T-helper 2 cell treated with Interferon-gamma antibody and Interleukin-4, amounts not matched to agents 5 μg/mL and 100 μg/mL, for 36 hours (primary cell): ENCODE results near the gene HDLBP.

Experiments used
- DNase-seq: peaks from one replicate; pipeline ENCODE4 v3.0.0; 2021; ENCODE audit warnings: low spot score
- H3K27ac Mint-ChIP-seq: one replicate; pipeline ENCODE4 v1.8.0; 2021; ENCODE audit warnings: mild to moderate bottlenecking, mixed read lengths
- H3K27me3 Mint-ChIP-seq: one replicate; pipeline ENCODE4 v1.8.0; 2021; ENCODE audit warnings: low read depth, mixed read lengths
- H3K36me3 Mint-ChIP-seq: one replicate; pipeline ENCODE4 v1.8.0; 2021; ENCODE audit warnings: low read depth, mixed read lengths
- H3K4me1 Mint-ChIP-seq: one replicate; pipeline ENCODE4 v1.8.0; 2021; ENCODE audit warnings: low read depth, mixed read lengths
- H3K4me3 Mint-ChIP-seq: one replicate; pipeline ENCODE4 v1.8.0; 2022; ENCODE audit warnings: mild to moderate bottlenecking, moderate library complexity, mixed read lengths
- H3K9me3 Mint-ChIP-seq: one replicate; pipeline ENCODE4 v1.8.0; 2021; ENCODE audit warnings: mixed read lengths

The HDLBP gene

DNA sequence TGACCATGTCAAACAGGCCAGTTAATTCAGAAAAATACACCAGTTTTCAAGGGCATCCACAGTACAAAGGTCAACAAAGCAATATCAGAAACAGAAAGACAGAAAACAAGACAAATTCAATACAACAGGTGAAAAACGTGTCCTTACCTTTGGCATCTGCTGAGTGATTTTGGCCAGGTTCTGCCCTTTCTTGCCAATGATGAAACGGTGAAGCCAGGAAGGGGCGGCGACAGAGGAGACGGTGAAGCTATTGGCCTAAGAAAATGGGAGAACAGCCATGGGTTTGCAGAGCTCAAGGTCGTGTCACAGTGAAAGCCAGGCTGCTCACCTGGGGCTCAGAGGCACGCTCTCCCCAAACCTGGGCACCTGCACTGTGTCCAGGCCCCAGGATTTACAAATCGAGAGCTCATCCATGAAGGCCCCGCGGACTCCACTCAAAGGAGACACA, 60.5 kb downstream of the HDLBP start:
- Mint-ChIP-seq H3K27me3 (no peaks in the 10 kb centered on the region), H3K27ac (no peak overlapping the region), H3K36me3 (peaks cover 52% of the 10 kb centered on the region), H3K4me1 (no peaks in the 10 kb centered on the region), H3K4me3 (no peak overlapping the region), H3K9me3 (no peaks in the 10 kb centered on the region)
- no peak for DNase-seq

DNA sequence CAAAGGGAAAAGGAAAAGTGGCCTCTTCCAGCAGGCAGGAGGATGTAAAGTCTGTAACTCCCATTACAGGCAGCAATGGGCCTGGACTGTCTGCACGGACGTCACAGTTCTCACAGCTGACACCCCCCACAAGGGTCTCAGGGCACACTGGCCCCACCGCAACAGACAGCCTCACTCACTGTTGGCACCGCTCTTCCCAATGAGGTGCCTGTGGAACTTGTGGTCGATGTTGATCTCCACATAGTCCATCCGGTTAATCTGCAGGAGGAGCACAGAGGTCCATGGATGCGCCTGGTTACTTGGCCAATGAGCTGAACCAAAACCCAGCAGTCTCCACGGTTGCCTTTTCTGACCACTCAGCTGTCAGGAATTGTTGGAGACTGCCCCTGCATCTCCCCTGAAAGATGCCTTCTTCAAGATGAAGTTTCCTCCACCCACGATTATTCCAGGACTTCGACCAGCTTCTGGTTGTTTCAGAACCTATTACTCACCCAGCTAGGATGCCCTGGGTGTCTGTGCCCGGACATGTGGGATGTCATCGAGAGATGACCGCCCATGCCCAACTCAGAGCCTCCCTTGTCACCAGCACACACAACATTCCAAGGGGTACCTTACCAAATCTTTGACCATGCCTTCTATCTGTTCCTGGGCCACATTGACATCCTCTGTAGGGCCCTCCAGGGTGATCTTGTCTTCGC, 62.5 kb downstream of the HDLBP start:
- Mint-ChIP-seq H3K9me3 (no peaks in the 10 kb centered on the region), H3K36me3 (peaks cover 66% of the 10 kb centered on the region), H3K4me1 (no peaks in the 10 kb centered on the region), H3K27ac (no peak overlapping the region), H3K27me3 (no peaks in the 10 kb centered on the region), H3K4me3 (no peak overlapping the region)
- no peak for DNase-seq

DNA sequence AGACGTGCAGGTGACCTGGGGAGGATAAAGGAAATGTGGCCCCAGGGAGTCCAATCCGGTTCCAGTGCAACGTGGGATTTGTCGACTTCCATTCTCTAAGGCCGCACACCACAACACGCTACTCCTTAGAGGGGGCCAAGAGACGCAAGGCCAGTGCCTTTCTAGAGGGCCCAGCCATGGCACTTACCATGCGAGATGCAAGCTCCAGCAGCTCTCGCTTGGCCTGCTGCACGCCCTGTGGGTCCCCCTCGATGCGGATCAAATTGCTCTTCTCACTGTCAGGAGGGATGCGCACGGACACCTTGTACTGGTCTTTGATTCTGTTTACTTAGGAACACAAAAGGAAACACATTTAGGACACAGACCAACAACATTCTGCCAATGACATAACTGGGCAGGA, 65.8 kb downstream of the HDLBP start:
- H3K27ac Mint-ChIP-seq = no peak overlapping the region
- DNase-seq = no peak
- H3K4me1 Mint-ChIP-seq = no peaks in the 10 kb centered on the region
- no peaks in the 10 kb centered on the region for H3K27me3 Mint-ChIP-seq
- no peak overlapping the region for H3K4me3 Mint-ChIP-seq
- H3K9me3 Mint-ChIP-seq = no peaks in the 10 kb centered on the region
- peaks cover 74% of the 10 kb centered on the region for H3K36me3 Mint-ChIP-seq

DNA sequence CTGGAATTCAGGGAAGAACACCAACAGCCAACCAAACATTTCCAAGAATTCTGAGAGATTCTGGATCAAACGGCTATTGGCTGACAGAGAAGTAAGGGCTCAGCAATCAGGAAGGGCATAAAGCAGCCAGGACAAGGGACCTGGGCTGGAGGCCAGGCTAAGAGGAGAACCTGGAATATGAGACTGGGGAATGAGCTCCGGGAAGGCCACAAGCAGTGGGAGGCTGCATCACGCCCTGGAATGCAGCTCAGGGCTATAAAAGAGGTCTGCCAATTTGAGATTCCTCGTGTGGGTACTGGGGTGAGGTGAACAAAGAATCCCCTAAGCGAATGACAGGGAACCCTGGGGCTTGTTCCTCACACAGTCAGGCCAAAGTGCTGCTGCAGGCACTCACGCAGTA, 66.6 kb downstream of the HDLBP start:
- no peak overlapping the region for H3K4me3 Mint-ChIP-seq
- no peaks in the 10 kb centered on the region for H3K9me3 Mint-ChIP-seq
- no peaks in the 10 kb centered on the region for H3K27me3 Mint-ChIP-seq
- H3K36me3 Mint-ChIP-seq = peaks cover 80% of the 10 kb centered on the region
- DNase-seq = no peak
- no peak overlapping the region for H3K27ac Mint-ChIP-seq
- H3K4me1 Mint-ChIP-seq = no peaks in the 10 kb centered on the region

DNA sequence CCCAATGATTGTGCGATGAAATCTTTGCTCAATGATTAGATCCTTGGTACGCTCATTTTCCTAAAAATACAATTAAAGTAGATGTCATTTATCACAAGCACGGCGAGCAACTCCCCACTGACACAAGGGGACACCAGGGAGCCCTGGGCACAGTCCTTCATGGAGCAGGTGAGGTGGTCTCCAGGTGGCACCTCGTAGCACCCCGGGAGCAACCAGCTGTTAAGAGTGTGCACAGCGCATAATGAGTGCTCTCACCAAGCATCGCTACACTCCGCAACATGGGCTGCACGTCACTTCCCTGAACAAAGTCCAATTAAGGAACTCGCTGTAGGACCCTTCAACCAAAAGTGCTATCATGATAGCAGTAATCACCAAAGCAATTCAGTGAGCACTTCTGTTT, 67.2 kb downstream of the HDLBP start:
- Mint-ChIP-seq H3K27ac (no peak overlapping the region), H3K4me3 (no peak overlapping the region), H3K36me3 (peaks cover 80% of the 10 kb centered on the region), H3K27me3 (no peaks in the 10 kb centered on the region), H3K4me1 (no peaks in the 10 kb centered on the region), H3K9me3 (no peaks in the 10 kb centered on the region)
- DNase-seq = no peak

DNA sequence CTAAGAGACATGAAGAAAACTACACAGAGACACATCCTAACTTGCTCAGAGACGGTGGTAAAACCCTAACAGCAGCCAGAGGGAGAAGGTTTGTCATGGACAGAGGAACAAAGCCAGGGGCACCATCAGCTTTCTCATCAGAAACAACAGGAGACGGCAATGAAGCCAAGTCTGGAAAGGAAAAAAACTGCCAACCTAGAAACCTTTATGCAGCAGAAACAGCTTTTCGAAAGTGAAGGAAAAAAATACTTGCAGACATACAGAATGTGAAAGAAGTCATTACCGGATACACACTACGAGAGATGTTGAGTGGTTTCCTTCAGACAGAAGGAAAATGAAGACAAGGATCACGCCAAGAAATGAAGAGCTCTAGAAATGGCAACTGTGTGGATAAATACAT, 71.1 kb downstream of the HDLBP start:
- no peak overlapping the region for H3K27ac Mint-ChIP-seq
- H3K9me3 Mint-ChIP-seq = no peaks in the 10 kb centered on the region
- H3K4me1 Mint-ChIP-seq = no peaks in the 10 kb centered on the region
- no peak overlapping the region for H3K4me3 Mint-ChIP-seq
- no peak for DNase-seq
- no peaks in the 10 kb centered on the region for H3K27me3 Mint-ChIP-seq
- peaks cover 83% of the 10 kb centered on the region for H3K36me3 Mint-ChIP-seq

DNA sequence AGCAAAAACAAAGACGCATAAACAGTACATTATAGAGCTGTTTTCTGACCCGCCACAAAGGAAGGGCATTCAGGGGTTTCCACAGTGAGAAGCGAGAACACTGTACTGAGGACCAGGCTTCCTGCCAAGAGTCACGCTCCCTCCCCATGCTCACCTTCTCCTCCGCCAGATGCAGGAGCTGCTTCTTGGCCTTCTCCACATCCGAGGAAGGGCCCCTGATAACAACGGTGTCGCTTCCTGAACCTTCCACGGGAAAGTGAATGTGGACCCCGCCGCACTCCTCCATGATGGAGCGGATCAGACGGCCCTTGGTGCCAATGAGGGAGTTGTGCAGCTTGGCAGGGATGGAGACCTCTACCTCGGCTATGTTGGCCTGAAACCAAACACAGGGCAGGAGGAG, 73.2 kb downstream of the HDLBP start:
- Mint-ChIP-seq H3K4me1 (no peaks in the 10 kb centered on the region), H3K9me3 (no peaks in the 10 kb centered on the region), H3K36me3 (peaks cover 82% of the 10 kb centered on the region)

DNA sequence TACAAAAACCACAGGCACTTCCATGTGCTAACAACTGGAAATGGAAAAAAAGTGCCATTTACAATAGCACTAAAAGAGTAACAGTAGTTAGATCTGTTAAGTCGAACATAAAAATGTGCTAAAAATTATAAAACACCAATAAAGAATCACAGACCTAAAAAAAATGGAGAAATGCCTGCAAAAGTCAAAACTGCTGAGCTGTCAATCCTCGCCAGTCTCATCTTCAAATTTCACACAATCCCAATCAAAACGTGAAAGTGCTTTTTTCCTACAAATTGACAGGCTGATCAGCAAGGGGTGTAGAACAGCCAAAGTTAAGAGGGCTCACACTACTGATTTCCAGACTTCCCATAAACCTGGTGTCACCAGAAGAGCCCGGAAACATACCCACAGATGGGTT, 73.8 kb downstream of the HDLBP start:
- H3K36me3 Mint-ChIP-seq = peaks cover 83% of the 10 kb centered on the region
- H3K4me1 Mint-ChIP-seq = no peaks in the 10 kb centered on the region
- DNase-seq = no peak
- no peak overlapping the region for H3K4me3 Mint-ChIP-seq
- no peaks in the 10 kb centered on the region for H3K27me3 Mint-ChIP-seq
- H3K9me3 Mint-ChIP-seq = no peaks in the 10 kb centered on the region
- H3K27ac Mint-ChIP-seq = no peak overlapping the region

More for the DNA sequence above, 73.2 kb downstream of the HDLBP start:
- DNase-seq = no peak
- Mint-ChIP-seq H3K27ac (no peak overlapping the region), H3K4me3 (no peak overlapping the region), H3K27me3 (no peaks in the 10 kb centered on the region)

DNA sequence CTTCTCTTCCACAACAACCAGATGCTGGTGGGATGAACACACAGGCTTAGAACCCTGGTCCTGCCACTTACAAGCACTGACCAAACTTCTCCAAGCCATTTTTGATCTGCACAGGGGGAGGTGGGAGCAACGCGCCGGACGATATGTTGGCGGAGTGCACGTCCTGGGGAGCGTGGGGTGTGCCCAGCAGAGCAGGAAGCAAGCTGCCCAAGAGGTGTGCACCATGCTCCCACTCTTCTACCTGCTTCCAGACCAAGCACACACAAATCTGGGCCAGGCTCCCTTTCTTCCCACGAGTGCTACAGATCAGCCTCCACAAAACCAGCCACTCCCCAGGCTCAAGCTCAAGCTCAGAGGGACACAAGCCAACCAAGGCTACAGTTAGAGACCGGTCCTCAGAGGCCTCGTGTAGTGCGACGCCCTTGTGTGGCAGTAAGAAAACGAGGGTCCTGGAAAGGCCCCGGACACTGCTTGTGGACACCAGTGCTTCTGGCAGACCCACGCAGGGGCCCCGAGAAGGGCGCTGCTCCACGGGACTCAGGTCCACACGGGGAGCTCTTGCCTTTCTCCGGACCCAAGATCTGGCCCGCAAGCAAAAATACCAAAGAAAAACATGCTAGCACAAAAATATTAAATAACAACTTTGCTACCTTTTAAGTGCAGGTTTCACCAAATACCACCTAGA, 75.0 kb downstream of the HDLBP start:
- DNase-seq = no peak
- Mint-ChIP-seq H3K36me3 (peaks cover 79% of the 10 kb centered on the region), H3K4me1 (no peaks in the 10 kb centered on the region), H3K4me3 (no peak overlapping the region), H3K27me3 (no peaks in the 10 kb centered on the region), H3K27ac (no peak overlapping the region), H3K9me3 (no peaks in the 10 kb centered on the region)

DNA sequence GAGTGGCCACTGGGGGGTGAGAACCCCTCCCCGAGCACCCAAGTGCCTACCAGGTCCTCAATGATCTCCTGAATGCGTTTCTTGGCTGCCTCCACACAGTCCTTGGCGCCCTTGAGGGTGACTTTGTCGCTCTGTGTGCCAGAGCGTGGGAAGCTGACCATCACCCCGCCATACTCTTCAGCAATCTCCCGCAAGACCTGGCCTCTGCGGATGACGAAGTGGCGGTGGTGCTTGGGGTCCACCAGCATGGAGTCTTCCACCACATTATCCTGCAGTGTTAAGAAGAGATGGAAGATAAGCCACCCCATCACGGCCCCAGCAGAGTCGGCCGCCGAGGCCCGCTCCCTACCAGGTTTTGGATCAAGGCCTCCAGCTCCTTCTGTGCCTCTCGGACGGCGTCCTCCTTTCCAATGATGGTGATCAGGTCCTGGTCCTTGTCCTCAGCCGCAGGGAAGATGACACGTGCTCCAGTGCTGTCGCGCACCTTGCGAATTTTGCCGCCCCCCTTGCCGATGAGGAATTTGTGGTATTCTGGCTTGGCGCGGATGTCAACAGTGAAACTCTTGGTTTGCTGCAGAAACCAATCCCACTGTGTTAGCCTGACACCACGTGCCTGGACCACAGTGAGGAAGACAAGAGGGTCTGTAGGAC, 75.8 kb downstream of the HDLBP start:
- no peak for DNase-seq
- H3K4me3 Mint-ChIP-seq = no peak overlapping the region
- H3K9me3 Mint-ChIP-seq = no peaks in the 10 kb centered on the region
- H3K27ac Mint-ChIP-seq = no peak overlapping the region
- no peaks in the 10 kb centered on the region for H3K27me3 Mint-ChIP-seq
- H3K36me3 Mint-ChIP-seq = peaks cover 81% of the 10 kb centered on the region
- no peaks in the 10 kb centered on the region for H3K4me1 Mint-ChIP-seq

DNA sequence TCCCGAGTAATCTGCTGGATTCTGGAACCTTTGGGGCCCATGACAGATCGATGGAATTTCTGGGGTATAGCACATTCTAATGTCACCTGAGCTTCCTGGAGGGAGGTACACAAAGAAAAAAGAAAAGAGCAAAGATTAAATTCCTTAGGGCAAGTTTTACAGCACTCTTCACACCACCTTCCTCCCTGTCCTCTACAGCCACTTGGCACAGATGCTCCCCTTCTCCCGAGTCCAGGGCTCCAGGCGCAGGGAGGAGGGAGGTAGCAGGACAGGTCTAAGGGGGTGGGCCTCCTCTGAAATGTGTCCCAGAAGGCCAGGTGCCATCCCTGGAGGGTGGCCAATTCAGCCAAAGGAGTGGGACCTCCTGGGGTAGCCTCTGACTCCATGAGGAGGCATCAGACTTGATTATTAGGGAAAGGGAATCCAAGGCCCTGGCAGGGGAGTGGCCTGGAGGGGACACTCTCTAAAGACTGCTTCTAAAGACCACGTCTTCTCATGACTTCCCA, 76.7 kb downstream of the HDLBP start:
- no peaks in the 10 kb centered on the region for H3K4me1 Mint-ChIP-seq
- H3K4me3 Mint-ChIP-seq = no peak overlapping the region
- H3K9me3 Mint-ChIP-seq = no peaks in the 10 kb centered on the region
- H3K27me3 Mint-ChIP-seq = no peaks in the 10 kb centered on the region
- no peak for DNase-seq
- no peak overlapping the region for H3K27ac Mint-ChIP-seq
- H3K36me3 Mint-ChIP-seq = peaks cover 75% of the 10 kb centered on the region

DNA sequence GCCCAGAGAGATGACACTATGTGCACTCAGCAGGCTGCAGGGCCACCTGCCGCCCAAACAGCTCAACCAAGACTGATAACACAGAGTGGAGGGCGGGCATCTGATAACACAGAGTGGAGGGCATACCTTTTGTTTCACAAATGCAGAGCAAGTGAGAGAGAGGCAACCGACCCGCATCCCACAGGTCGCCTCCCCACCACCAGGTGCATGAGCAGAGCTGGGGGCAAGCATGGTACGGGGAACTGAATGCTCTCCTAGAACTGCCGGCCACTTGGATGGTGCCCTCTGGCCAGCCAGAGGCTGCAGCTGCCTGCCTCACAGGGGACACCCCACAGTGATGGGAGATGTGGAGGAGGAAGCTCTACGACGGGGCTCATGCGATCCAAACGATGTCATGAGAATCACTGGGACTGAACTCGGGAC, 77.5 kb downstream of the HDLBP start:
- Mint-ChIP-seq H3K36me3 (peaks cover 74% of the 10 kb centered on the region), H3K27ac (no peak overlapping the region), H3K27me3 (no peaks in the 10 kb centered on the region), H3K4me1 (no peaks in the 10 kb centered on the region), H3K9me3 (no peaks in the 10 kb centered on the region), H3K4me3 (no peak overlapping the region)
- DNase-seq = no peak

DNA sequence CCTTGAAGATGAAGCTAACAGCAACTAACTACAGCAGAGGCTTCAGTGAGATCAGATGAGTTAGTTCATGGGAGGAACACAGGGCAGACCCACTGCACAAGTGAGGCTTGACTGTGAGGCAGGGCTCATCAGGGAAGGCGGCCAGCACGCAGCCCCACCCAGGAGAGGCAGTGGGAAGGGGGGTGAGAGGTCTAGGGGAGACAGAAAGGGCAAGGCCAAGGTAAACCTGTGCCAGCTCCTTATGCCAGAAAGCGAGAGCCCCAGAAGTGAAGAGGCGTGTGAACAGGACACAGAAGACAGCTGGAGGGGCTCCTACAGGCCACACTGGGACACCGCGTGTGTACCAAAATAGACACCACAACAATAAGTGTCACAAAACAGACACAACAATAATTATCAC, 78.4 kb downstream of the HDLBP start:
- Mint-ChIP-seq H3K9me3 (no peaks in the 10 kb centered on the region), H3K4me3 (no peak overlapping the region), H3K27me3 (no peaks in the 10 kb centered on the region), H3K4me1 (peaks cover 2% of the 10 kb centered on the region), H3K36me3 (peaks cover 73% of the 10 kb centered on the region), H3K27ac (no peak overlapping the region)
- DNase-seq = no peak

DNA sequence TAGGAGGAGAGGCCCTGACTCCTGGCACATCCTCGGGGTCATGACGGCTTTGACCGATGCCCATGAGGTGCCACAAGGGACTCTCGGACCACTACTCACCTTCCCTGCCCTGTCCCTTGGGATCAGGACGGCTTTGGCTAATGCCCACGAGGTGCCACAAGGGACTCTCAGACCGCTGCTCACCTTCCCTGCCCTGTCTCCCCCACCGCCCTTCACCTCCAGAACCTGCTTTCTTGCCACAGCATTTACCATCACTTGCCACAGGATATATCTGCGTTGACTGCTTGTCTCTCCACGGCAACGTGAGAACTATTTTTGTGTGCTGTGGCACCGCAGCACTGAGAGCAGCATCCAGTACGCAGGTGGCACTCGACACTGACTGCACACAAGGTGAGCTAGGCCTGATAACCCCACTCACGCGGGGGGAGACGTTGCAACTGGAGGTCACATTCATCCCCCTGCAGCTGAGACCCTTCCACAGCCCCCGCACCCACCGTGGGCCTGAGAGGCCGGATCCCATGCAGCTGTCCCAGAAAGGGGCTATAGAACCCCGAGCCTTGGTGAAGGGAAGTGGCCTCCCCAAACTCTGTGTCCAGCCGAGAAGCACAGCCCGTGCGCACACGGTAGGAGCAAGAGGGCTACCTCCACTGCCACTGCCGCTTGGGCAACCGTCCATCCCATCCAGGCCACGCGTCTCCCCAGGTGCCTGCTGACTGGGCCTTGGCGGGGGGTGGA, 79.4 kb downstream of the HDLBP start:
- H3K4me3 Mint-ChIP-seq = no peak overlapping the region
- H3K27ac Mint-ChIP-seq = no peak overlapping the region
- H3K4me1 Mint-ChIP-seq = peaks cover 2% of the 10 kb centered on the region
- DNase-seq = no peak
- peaks cover 76% of the 10 kb centered on the region for H3K36me3 Mint-ChIP-seq
- no peaks in the 10 kb centered on the region for H3K9me3 Mint-ChIP-seq
- no peaks in the 10 kb centered on the region for H3K27me3 Mint-ChIP-seq
